ENCODE data around the gene TNNI3. TPM values are rescaled to one million over a fixed set of nuclear protein-coding genes. Genes with fewer than 3 reads are reported as not detected.

The TNNI3 gene
- total and polyA plus RNA-seq, 9 of the 15 experiments (the other 6 are each of a cell fraction or from before 2014, with no cell fraction given) = 4.7 to 158 (median 42.0) TPM

- no TSS peak for BruUV-seq (replicated peaks)
- DNase-seq (ENCODE audit: extremely low read depth in 1 of 4, low spot score in 3 of 4) (peak in 2 of 4 experiments; percentile 29 to 32), FAIRE-seq (no peak), ATAC-seq (peak; percentile 73)
- CTCF ChIA-PET (ENCODE audit: low intra/inter-chr PET ratio) = no interaction called here
- 48% methylated on average over 8 of the region's 8 CpGs for WGBS (ENCODE audit: insufficient coverage, low coverage, missing lambda C conversion rate)
- Histone ChIP-seq H3K79me2 (ENCODE audit: control insufficient read depth, insufficient read depth, low read length) (no peaks in the 10 kb centered on the region), H3K4me3 (no peak overlapping the region), H3K36me3 (ENCODE audit: control insufficient read depth, insufficient read depth, low read length) (peaks cover 9% of the 10 kb centered on the region; the same call in 2 of the 3 replicates), H3K27ac (ENCODE audit: extremely low read depth, low read depth, low read length) (peak overlapping the region; percentile 25; the same call in 1 of the 3 replicates), H4K20me1 (replicated peaks; ENCODE audit: control insufficient read depth, insufficient read depth, low read length) (no peaks in the 10 kb centered on the region), H3K9ac (ENCODE audit: insufficient read depth in 1 of 2, low read depth in 2 of 2, low read length in 2 of 2) (peak overlapping the region in 1 of 2 experiments; percentile 82; a peak in 2 of 4 replicates), H2AFZ (ENCODE audit: low read depth, low read length) (0 out of 2 replicates have a peak overlapping the region, but pooled peaks have one; percentile 3), H3K4me1 (replicated peaks in 1 of 2; ENCODE audit: control insufficient read depth in 2 of 2, insufficient read depth in 2 of 2, low read length in 2 of 2) (peaks cover 0 to 12% of the 10 kb centered on the region in 2 experiments; a peak in 1 of 5 replicates), H3K9me1 (ENCODE audit: control insufficient read depth, insufficient read depth, low read length) (no peaks in the 10 kb centered on the region), H3K9me3 (replicated peaks; ENCODE audit: control insufficient read depth, insufficient read depth, low read depth, low read length) (no peaks in the 10 kb centered on the region), H3K27me3 (ENCODE audit: control insufficient read depth in 2 of 2, insufficient read depth in 2 of 2, low read length in 2 of 2) (no peaks in the 10 kb centered on the region), H3K4me2 (ENCODE audit: insufficient read depth, low read length) (no peak overlapping the region)
- intact Hi-C loops (cut with micrococcal nuclease) (no loop called here), in situ Hi-C loops (cut with MboI) (no loop called here)
- POLR2A ChIA-PET = interaction anchor here (0.8 kb wide), 1 partner anchor 9 kb away, joined by 4 read pairs; the partner anchor contains the start of gene SYT5
- TF ChIP-seq GABPA (tag; conservative IDR thresholded peaks at IDR 0.05; ENCODE audit: low read depth) = 0 out of 2 replicates have a peak, but pooled peaks have one; percentile 36
- TF ChIP-seq, protein P1, sequence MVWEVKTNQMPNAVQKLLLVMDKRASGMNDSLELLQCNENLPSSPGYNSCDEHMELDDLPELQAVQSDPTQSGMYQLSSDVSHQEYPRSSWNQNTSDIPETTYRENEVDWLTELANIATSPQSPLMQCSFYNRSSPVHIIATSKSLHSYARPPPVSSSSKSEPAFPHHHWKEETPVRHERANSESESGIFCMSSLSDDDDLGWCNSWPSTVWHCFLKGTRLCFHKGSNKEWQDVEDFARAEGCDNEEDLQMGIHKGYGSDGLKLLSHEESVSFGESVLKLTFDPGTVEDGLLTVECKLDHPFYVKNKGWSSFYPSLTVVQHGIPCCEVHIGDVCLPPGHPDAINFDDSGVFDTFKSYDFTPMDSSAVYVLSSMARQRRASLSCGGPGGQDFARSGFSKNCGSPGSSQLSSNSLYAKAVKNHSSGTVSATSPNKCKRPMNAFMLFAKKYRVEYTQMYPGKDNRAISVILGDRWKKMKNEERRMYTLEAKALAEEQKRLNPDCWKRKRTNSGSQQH (CRISPR knock-in tag; IDR thresholded peaks at IDR 0.05) = no peak
- no peak for TF ChIP-seq ZKSCAN1 (IDR thresholded peaks at IDR 0.05; ENCODE audit: low read depth, low read length)
- TF ChIP-seq ZNF764 (CRISPR knock-in tag; IDR thresholded peaks at IDR 0.05; ENCODE audit: low read depth) = no peak
- no peak for TF ChIP-seq ZNF436 (CRISPR knock-in tag; IDR thresholded peaks at IDR 0.05)
- TF ChIP-seq VEZF1 (CRISPR knock-in tag; IDR thresholded peaks at IDR 0.05) = peak; percentile 22; the same call in 1 of the 2 replicates
- TF ChIP-seq, protein P2, sequence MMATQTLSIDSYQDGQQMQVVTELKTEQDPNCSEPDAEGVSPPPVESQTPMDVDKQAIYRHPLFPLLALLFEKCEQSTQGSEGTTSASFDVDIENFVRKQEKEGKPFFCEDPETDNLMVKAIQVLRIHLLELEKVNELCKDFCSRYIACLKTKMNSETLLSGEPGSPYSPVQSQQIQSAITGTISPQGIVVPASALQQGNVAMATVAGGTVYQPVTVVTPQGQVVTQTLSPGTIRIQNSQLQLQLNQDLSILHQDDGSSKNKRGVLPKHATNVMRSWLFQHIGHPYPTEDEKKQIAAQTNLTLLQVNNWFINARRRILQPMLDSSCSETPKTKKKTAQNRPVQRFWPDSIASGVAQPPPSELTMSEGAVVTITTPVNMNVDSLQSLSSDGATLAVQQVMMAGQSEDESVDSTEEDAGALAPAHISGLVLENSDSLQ (IDR thresholded peaks at IDR 0.05) = 0 out of 2 replicates have a peak, but pooled peaks have one; percentile 6
- TF ChIP-seq, protein P3, sequence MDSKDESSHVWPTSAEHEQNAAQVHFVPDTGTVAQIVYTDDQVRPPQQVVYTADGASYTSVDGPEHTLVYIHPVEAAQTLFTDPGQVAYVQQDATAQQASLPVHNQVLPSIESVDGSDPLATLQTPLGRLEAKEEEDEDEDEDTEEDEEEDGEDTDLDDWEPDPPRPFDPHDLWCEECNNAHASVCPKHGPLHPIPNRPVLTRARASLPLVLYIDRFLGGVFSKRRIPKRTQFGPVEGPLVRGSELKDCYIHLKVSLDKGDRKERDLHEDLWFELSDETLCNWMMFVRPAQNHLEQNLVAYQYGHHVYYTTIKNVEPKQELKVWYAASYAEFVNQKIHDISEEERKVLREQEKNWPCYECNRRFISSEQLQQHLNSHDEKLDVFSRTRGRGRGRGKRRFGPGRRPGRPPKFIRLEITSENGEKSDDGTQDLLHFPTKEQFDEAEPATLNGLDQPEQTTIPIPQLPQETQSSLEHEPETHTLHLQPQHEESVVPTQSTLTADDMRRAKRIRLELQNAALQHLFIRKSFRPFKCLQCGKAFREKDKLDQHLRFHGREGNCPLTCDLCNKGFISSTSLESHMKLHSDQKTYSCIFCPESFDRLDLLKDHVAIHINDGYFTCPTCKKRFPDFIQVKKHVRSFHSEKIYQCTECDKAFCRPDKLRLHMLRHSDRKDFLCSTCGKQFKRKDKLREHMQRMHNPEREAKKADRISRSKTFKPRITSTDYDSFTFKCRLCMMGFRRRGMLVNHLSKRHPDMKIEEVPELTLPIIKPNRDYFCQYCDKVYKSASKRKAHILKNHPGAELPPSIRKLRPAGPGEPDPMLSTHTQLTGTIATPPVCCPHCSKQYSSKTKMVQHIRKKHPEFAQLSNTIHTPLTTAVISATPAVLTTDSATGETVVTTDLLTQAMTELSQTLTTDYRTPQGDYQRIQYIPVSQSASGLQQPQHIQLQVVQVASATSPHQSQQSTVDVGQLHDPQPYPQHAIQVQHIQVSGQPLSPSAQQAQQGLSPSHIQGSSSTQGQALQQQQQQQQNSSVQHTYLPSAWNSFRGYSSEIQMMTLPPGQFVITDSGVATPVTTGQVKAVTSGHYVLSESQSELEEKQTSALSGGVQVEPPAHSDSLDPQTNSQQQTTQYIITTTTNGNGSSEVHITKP (IDR thresholded peaks at IDR 0.05; ENCODE audit: partially characterized antibody) = no peak
- peak; percentile 11 for TF ChIP-seq POLR2B (IDR thresholded peaks at IDR 0.05; ENCODE audit: low read depth, partially characterized antibody)
- no peak for TF ChIP-seq C11orf30 (IDR thresholded peaks at IDR 0.05; ENCODE audit: low read depth)
- TF ChIP-seq ZSCAN29 (IDR thresholded peaks at IDR 0.05) = no peak
- no peak for TF ChIP-seq CHCHD3 (CRISPR knock-in tag; IDR thresholded peaks at IDR 0.05)
- no peak for TF ChIP-seq ARID2 (IDR thresholded peaks at IDR 0.05)
Measured at GRCh38 chr19:55188625-55189024, 31.1 kb upstream of the TNNI3 start.
